Trophoblast cell (in vitro differentiated cells and primary cell): ENCODE data around the gene C4B.
"Not testable (repeated sequence)": the region's sequence is repeated elsewhere in the genome, so short reads cannot be mapped to it uniquely, and the experiment has no call there.

ENCODE experiments used
- DNase-seq, 2 donors: peaks; one replicate each; pipeline ENCODE4 v3.0.0-alpha.2; 2016
- H2AFZ ChIP-seq: 2 replicates; pipeline ENCODE4 v1.6.1; 2013; ENCODE audit warnings: low read length, moderate library complexity, mild to moderate bottlenecking; ENCODE audit not compliant: insufficient read depth, poor library complexity
- H2AK5ac ChIP-seq: 2 replicates; pipeline ENCODE4 v1.6.1; 2013; ENCODE audit warnings: mild to moderate bottlenecking, low read length
- H2BK120ac ChIP-seq: 2 replicates; pipeline ENCODE4 v1.6.1; 2013; ENCODE audit warnings: low read length, mild to moderate bottlenecking, moderate library complexity; ENCODE audit not compliant: insufficient read depth, poor library complexity
- H2BK12ac ChIP-seq: 2 replicates; pipeline ENCODE4 v1.6.1; 2013; ENCODE audit warnings: mild to moderate bottlenecking, low read length, moderate library complexity
- H2BK5ac ChIP-seq: 2 replicates; pipeline ENCODE4 v1.6.1; 2013; ENCODE audit warnings: low read length, low read depth, moderate library complexity, mild to moderate bottlenecking; ENCODE audit not compliant: poor library complexity
- H3K14ac ChIP-seq: 2 replicates; pipeline ENCODE4 v1.6.1; 2013; ENCODE audit warnings: mild to moderate bottlenecking, low read length
- H3K18ac ChIP-seq: 2 replicates; pipeline ENCODE4 v1.6.1; 2013; ENCODE audit warnings: mild to moderate bottlenecking, low read length
- H3K23ac ChIP-seq: 2 replicates; pipeline ENCODE4 v1.6.1; 2013; ENCODE audit warnings: low read length
- H3K27ac ChIP-seq: 2 replicates; pipeline ENCODE4 v1.5.1; 2013; ENCODE audit warnings: low read depth, mild to moderate bottlenecking, inconsistent platforms, low read length, moderate library complexity
- H3K27me3 ChIP-seq: 2 replicates; pipeline ENCODE4 v1.6.1; 2013; ENCODE audit warnings: inconsistent platforms, mild to moderate bottlenecking, low read length, moderate library complexity; ENCODE audit not compliant: insufficient read depth
- H3K36me3 ChIP-seq, 2 experiments: 1 replicate in 1 of 2; 2 replicates in 1 of 2; pipeline ENCODE4 v1.6.1; 2013; ENCODE audit warnings: low read length in 2 of 2, mild to moderate bottlenecking in 2 of 2, moderate library complexity in 1 of 2; ENCODE audit not compliant: insufficient read depth in 2 of 2, control insufficient read depth in 1 of 2
- H3K4ac ChIP-seq: 2 replicates; pipeline ENCODE4 v1.6.1; 2013; ENCODE audit warnings: low read depth, mild to moderate bottlenecking, low read length, moderate library complexity
- H3K4me1 ChIP-seq, 2 experiments: 1 replicate in 1 of 2; 2 replicates in 1 of 2; pipeline ENCODE4 v1.6.1; 2013; ENCODE audit warnings: low read length in 2 of 2, mild to moderate bottlenecking in 2 of 2, moderate library complexity in 1 of 2; ENCODE audit not compliant: insufficient read depth in 2 of 2, control insufficient read depth in 1 of 2
- H3K4me2 ChIP-seq: 2 replicates; pipeline ENCODE4 v1.6.1; 2013; ENCODE audit warnings: inconsistent platforms, mild to moderate bottlenecking, low read length, moderate library complexity
- H3K4me3 ChIP-seq: 2 replicates; pipeline ENCODE4 v1.5.1; 2013; ENCODE audit warnings: mild to moderate bottlenecking, low read depth, low read length, inconsistent platforms
- H3K79me1 ChIP-seq: one replicate; pipeline ENCODE4 v1.6.1; 2013; ENCODE audit warnings: low read length
- H3K79me2 ChIP-seq: 2 replicates; pipeline ENCODE4 v1.6.1; 2013; ENCODE audit warnings: low read length, mild to moderate bottlenecking; ENCODE audit not compliant: control insufficient read depth, insufficient read depth, poor library complexity
- H3K9ac ChIP-seq: 2 replicates; pipeline ENCODE4 v1.6.1; 2013; ENCODE audit warnings: mild to moderate bottlenecking, low read length
- H3K9me3 ChIP-seq: 2 replicates; pipeline ENCODE4 v1.6.1; 2013; ENCODE audit warnings: low read depth, mild to moderate bottlenecking, control low read depth, inconsistent platforms, low read length; ENCODE audit not compliant: insufficient read depth
- H4K12ac ChIP-seq: 2 replicates; pipeline ENCODE4 v1.6.1; 2013; ENCODE audit warnings: low read depth, mild to moderate bottlenecking, low read length, moderate library complexity
- H4K8ac ChIP-seq: 2 replicates; pipeline ENCODE4 v1.6.1; 2013; ENCODE audit warnings: low read depth, mild to moderate bottlenecking, low read length, moderate library complexity
- H4K91ac ChIP-seq: one replicate; pipeline ENCODE4 v1.6.1; 2013; ENCODE audit warnings: low read depth, mild to moderate bottlenecking, low read length, moderate library complexity
- WGBS: extraction: QIAGEN DNeasy Blood & Tissue Kit; methylation state at CpG from one replicate; pipeline ENCODE4 v1.1.7; 2013; ENCODE audit warnings: missing lambda C conversion rate; ENCODE audit not compliant: insufficient read length, insufficient coverage; ENCODE audit errors: extremely low coverage; 5-methylcytosine and 5-hydroxymethylcytosine counted together

Gene C4B

GRCh38 chr6:32037598-32038524, 23.3 kb downstream of the C4B start, which contains the start of gene CYP21A2:
Gene CYP21A2, plus strand, starts transcription at chr6:32038415. Its CDS starts 8 bp downstream, at chr6:32038423.
- not testable (repeated sequence) for DNase-seq, H3K79me2 ChIP-seq, H4K12ac ChIP-seq, H2BK12ac ChIP-seq, H3K27me3 ChIP-seq, H3K9ac ChIP-seq, H2BK5ac ChIP-seq, H3K9me3 ChIP-seq, H3K4me1 ChIP-seq, H2BK120ac ChIP-seq, H3K4ac ChIP-seq, H4K8ac ChIP-seq, H2AK5ac ChIP-seq, H3K4me3 ChIP-seq, H3K4me2 ChIP-seq, H3K36me3 ChIP-seq, H3K79me1 ChIP-seq, H2AFZ ChIP-seq, H3K23ac ChIP-seq, H4K91ac ChIP-seq, H3K18ac ChIP-seq, H3K27ac ChIP-seq, H3K14ac ChIP-seq
- no CpG with 5 or more reads among the region's 19 CpGs for WGBS

GRCh38 chr6:32038878-32039277, 24.3 kb downstream of the C4B start:
- not testable (repeated sequence) for H2AK5ac ChIP-seq, H3K36me3 ChIP-seq, H4K91ac ChIP-seq, H3K79me2 ChIP-seq, H3K4me2 ChIP-seq, H3K27me3 ChIP-seq, H4K8ac ChIP-seq, H3K9ac ChIP-seq, H3K14ac ChIP-seq, H3K18ac ChIP-seq, H3K23ac ChIP-seq, H3K9me3 ChIP-seq, H4K12ac ChIP-seq, DNase-seq, H3K4ac ChIP-seq, H3K27ac ChIP-seq, H2AFZ ChIP-seq, H3K79me1 ChIP-seq, H3K4me3 ChIP-seq, H2BK120ac ChIP-seq, H2BK5ac ChIP-seq, H3K4me1 ChIP-seq, H2BK12ac ChIP-seq
- no CpG with 5 or more reads among the region's 5 CpGs for WGBS

DNA sequence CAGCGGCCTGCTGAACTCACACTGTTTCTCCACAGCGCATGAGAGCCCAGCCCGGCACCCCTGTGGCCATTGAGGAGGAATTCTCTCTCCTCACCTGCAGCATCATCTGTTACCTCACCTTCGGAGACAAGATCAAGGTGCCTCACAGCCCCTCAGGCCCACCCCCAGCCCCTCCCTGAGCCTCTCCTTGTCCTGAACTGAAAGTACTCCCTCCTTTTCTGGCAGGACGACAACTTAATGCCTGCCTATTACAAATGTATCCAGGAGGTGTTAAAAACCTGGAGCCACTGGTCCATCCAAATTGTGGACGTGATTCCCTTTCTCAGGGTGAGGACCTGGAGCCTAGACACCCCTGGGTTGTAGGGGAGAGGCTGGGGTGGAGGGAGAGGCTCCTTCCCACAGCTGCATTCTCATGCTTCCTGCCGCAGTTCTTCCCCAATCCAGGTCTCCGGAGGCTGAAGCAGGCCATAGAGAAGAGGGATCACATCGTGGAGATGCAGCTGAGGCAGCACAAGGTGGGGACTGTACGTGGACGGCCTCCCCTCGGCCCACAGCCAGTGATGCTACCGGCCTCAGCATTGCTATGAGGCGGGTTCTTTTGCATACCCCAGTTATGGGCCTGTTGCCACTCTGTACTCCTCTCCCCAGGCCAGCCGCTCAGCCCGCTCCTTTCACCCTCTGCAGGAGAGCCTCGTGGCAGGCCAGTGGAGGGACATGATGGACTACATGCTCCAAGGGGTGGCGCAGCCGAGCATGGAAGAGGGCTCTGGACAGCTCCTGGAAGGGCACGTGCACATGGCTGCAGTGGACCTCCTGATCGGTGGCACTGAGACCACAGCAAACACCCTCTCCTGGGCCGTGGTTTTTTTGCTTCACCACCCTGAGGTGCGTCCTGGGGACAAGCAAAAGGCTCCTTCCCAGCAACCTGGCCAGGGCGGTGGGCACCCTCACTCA, 25.0 kb downstream of the C4B start:
- H3K23ac ChIP-seq, H3K9ac ChIP-seq, H2BK120ac ChIP-seq, H3K4ac ChIP-seq, H3K27me3 ChIP-seq, H3K4me2 ChIP-seq, H3K4me1 ChIP-seq, H2BK5ac ChIP-seq, H2BK12ac ChIP-seq, DNase-seq, H3K27ac ChIP-seq, H3K14ac ChIP-seq, H4K12ac ChIP-seq, H3K79me2 ChIP-seq, H3K36me3 ChIP-seq, H4K91ac ChIP-seq, H3K79me1 ChIP-seq, H3K9me3 ChIP-seq, H2AFZ ChIP-seq, H3K4me3 ChIP-seq, H4K8ac ChIP-seq, H3K18ac ChIP-seq, H2AK5ac ChIP-seq: not testable (repeated sequence)
- no CpG with 5 or more reads among the region's 24 CpGs for WGBS

GRCh38 chr6:32040299-32041049, 25.9 kb downstream of the C4B start:
- H3K9me3 ChIP-seq, H3K4me1 ChIP-seq, DNase-seq, H3K4ac ChIP-seq, H4K91ac ChIP-seq, H2AFZ ChIP-seq, H3K18ac ChIP-seq, H4K8ac ChIP-seq, H2AK5ac ChIP-seq, H3K79me1 ChIP-seq, H3K4me3 ChIP-seq, H3K36me3 ChIP-seq, H3K4me2 ChIP-seq, H3K27me3 ChIP-seq, H3K23ac ChIP-seq, H2BK120ac ChIP-seq, H3K79me2 ChIP-seq, H4K12ac ChIP-seq, H3K14ac ChIP-seq, H2BK12ac ChIP-seq, H2BK5ac ChIP-seq, H3K27ac ChIP-seq, H3K9ac ChIP-seq: not testable (repeated sequence)
- no CpG with 5 or more reads among the region's 43 CpGs for WGBS
